ENCODE data around the gene EIF1. TPM values are rescaled to one million over a fixed set of nuclear protein-coding genes. Genes with fewer than 3 reads are reported as not detected.
"Not testable (repeated sequence)": the region's sequence is repeated elsewhere in the genome, so short reads cannot be mapped to it uniquely, and the experiment has no call there.

The EIF1 gene
- total RNA-seq, 2 donors from 2014 or later = 596 to 603 TPM

DNA sequence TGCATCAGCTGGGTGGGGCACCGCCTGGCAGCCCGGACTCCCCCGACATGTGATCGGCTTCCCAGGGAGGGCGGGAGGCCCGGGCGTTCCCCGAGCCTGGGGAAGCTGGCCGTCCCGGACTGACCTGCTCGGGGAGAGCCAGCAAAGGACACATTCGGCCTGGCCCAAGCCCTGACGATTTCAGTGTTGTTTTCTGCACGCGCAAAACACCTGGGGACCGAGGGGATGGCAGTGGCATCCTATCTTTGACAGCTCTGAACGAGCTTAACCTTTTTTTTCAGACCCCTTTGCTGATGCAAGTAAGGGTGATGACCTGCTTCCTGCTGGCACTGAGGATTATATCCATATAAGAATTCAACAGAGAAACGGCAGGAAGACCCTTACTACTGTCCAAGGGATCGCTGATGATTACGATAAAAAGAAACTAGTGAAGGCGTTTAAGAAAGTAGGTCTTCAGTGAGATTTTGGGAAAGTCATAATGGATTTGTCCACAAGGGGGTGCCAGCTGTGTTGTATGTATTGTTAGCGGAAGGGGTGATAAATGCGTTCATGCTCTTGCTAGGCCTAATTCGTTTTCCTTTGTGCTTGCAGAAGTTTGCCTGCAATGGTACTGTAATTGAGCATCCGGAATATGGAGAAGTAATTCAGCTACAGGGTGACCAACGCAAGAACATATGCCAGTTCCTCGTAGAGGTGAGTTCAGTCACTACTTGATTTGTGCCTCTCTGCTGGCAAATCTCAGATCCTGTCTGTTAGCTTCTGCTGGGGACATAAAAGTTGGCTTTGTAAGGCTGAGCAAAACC lies 1.0 kb downstream of the EIF1 start:
- ATAC-seq = no peak
- intact Hi-C loops (cut with DNase I, micrococcal nuclease) = no loop called here
- peak; percentile 40 to 44 for DNase-seq

DNA sequence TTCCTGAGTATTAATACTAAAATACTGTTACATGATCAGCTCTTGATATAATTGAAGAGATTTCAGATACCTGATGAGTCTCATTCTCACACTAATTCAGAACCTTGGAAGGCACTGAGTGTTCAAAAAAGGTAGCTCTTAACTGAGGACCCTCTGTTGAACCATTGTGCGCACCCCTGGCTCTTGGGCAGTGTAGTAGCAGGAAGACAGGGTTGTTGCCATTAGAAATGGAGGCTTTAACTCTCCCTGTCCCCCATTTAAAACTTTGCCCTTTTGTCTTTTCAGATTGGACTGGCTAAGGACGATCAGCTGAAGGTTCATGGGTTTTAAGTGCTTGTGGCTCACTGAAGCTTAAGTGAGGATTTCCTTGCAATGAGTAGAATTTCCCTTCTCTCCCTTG lies 1.8 kb downstream of the EIF1 start:
- no peak for DNase-seq
- intact Hi-C loops (cut with DNase I, micrococcal nuclease) = no loop called here

DNA sequence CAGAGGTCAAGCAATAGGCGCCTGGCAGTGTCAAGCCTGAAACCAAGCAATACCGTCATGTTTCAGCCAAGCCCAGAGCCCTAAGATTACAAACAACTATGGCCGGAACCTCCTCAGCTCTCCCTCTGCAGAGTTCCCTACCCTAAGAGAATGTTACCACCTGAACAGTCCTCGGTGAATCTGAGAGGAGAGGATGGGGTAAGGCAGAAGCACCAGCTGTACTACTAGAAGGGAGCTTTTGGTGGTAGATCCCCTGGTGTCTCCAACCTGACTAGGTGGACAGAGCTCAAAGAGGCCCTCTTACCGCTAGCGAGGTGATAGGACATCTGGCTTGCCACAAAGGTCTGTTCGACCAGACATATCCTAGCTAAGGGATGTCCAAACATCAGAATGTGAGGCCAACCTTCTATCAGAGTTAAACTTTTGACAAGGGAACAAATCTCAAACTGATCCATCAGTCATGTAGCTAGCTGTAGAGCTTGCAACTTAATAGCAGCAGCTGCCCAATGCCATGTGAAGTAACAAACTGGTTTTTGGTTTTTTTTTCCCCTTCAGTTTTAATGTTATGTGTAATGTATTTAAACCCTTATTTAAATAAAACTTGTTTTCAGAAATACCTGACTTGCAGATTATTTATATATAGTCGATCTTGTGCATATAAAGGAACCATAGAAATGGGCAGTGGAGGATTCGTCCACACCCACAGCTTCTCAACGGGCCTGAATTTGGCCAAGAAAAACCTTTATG lies 2.5 kb downstream of the EIF1 start:
- no peak for ATAC-seq
- intact Hi-C loops (cut with DNase I, micrococcal nuclease) = no loop called here
- no peak for DNase-seq

More for the DNA sequence above, 1.8 kb downstream of the EIF1 start:
- no peak for ATAC-seq

DNA sequence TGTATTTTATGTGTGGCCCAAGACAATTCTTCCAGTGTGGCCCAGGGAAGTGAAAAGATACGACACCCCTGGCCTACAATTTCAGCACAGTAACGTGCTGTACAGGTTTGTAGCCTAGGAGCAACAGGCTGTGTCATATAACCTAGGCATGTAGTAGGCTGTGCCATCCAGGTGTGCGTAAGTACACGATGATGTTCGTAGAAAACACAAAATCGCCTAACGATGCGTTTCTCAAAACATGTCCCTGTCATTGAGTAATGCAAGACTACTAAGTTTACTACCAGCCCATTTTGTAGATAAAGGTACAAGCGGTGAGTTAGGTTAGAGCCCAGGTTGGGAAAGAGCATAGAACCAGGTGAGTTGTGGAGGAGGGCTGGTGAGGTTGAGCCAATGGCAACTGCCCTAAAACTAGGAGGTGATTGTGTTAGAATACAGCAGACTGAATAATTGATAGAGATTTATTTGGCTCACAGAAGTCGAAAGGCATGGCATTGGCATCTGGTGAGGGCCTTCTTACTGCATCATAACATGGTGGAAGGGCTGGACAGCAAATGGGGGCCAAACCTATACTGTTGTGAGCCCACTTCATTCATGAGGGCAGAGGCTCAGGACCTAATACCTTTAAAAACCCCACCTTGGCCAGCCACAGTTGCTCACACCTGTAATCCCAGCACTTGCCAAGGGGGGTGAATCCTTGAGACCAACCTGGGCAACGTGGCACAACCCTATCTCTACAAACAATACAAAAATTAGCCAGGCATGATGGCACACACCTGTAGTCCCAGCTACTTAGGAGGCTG lies 4.2 kb downstream of the EIF1 start:
- DNase-seq (no peak), ATAC-seq (no peak)
- intact Hi-C loops (cut with DNase I, micrococcal nuclease) = no loop called here

DNA sequence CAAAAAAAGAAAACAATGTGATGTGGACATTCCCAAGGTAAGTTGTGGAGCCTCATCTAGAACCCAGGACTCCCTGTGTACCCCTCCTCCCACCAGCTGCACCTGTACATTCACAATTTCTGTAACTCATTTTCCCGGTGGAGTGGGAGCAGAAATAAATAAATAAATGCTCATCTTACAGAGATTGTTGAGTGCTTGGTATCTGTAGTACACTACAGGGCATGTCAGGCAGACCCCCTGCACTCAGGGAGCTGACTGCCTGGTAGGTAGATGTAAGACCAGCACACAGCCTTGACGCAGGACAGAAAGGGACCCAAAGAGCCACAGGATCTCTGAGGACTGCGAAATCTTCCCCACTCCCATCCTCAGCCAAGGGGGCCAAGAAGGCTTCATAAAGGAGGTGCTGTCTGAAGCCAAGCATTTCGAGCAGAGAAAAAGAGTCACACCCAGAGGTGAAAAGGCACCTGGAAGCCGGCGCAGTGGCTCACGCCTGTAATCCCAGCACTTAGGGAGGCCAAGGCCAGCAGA lies 6.5 kb downstream of the EIF1 start:
- DNase-seq (no peak), ATAC-seq (peak; percentile 9)
- intact Hi-C loops (cut with DNase I, micrococcal nuclease) = no loop called here

DNA sequence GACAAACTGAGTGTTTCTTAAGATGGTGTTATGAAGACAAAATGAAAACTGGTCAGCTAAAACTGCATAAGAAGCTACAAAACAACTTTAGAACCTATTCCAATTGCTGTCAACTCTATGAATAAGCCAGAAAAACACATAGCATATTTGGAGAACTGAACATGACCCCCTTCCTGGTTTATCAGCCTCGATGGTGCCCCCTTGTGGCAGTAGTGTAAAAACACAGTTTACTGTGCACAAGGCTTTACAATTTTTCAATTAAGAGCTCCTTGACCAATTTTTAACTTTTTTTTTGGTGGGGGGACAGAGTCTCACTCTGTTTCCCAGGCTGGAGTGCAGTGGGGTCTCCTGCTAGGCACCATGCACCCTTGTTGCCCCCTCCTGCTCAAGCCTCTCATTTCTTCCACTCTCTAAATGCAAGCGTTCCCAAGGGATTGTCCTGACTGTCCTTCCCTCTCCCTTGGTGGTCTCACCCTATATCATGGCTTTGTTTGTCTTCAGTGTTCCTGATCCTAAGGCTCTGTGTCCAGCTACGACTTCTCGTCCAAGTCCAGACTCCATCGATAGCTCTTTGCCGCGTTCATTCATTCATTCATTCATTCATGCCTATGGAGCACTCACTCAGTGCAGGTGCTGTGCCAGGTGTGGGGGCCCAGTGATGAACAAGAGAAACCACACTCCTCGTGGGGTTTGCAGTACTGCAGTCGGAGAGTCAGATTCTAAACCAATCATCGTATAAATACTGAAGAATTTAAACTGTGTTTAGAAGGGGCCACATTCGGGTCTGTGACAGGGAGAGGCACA lies 7.5 kb downstream of the EIF1 start:
- intact Hi-C loops (cut with DNase I, micrococcal nuclease) = no loop called here
- DNase-seq (peak; percentile 39 to 54), ATAC-seq (peak; percentile 35)

DNA sequence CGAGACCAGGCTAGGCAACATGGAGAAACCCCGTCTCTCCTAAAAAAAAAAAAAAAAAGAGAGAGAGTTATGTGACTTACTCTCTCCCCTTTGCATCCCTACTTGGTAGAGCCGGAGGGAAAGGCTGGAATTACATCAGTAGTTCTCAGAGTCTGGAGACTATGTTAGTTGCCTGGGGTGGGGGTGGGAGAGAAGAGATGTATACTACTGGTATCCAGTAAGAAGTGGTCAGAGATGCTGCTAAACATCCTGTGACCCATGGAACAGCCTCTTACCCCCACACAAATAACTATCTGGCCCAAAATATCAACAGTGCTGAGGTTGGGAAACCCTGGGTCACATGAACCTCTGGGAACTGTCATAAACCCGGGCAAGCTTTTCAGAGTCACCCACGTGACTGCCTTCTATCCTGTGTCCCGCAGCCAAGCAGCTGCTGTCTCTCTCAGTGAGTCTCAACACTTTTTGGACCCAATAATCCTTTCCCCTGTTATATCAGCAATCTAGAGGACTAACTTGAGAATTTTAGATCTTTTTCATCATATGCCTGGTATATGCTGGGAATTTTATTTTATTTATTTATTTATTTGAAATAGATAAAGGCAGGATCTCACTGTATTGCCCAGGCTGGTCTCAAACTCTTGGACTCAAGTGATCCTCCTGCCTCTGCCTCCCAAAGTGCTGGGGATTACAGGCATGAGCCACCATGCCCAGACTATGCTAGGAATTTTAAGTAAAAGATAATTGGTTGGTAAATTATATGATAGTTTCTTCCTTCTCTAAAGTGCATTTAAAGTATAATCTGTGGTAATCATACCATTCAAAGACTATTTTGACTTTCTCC lies 8.7 kb downstream of the EIF1 start:
- DNase-seq (peak; percentile 47 to 70), ATAC-seq (peak; percentile 72)
- intact Hi-C loops (cut with DNase I, micrococcal nuclease) = no loop called here

DNA sequence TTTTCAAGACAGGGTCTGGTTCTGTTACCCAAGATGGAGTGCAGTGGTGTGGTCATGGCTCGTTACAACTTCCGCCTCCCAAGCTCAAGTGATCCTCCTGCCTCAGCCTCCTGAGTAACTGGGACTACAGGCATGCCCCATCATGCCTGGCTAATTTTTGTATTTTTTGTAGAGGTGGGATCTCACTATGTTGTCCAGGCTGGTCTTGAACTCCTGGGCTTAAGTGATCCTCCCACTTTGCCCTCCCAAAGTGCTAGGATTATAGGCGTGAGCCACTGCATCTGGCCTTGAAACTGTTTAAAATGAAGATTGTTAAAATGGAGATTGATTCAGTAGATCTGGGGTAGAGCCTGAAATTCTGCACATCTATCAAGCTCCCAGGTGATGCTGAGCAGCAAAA lies 12.2 kb downstream of the EIF1 start:
- DNase-seq; ATAC-seq; intact Hi-C loops (cut with DNase I, micrococcal nuclease): not testable (repeated sequence)

DNA sequence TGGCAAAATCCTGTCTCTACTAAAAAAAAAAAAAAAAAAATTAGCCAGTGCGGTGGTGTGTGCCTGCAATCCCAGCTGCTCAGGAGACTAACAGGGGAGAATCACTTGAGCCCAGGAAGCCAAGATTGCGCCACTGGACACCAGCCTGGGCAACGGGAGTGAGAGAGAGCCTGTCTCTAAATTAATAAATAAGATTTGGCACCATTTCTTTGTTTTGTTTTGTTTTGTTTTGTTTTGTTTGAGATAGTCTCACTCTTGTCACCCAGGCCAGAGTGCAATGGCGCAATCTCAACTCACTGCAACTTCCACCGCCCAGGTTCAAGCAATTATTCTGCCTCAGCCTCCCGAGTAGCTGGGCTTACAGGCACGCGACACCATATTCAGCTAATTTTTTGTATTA lies 14.0 kb downstream of the EIF1 start:
- DNase-seq (no peak), ATAC-seq (no peak)
- intact Hi-C loops (cut with DNase I, micrococcal nuclease) = no loop called here

DNA sequence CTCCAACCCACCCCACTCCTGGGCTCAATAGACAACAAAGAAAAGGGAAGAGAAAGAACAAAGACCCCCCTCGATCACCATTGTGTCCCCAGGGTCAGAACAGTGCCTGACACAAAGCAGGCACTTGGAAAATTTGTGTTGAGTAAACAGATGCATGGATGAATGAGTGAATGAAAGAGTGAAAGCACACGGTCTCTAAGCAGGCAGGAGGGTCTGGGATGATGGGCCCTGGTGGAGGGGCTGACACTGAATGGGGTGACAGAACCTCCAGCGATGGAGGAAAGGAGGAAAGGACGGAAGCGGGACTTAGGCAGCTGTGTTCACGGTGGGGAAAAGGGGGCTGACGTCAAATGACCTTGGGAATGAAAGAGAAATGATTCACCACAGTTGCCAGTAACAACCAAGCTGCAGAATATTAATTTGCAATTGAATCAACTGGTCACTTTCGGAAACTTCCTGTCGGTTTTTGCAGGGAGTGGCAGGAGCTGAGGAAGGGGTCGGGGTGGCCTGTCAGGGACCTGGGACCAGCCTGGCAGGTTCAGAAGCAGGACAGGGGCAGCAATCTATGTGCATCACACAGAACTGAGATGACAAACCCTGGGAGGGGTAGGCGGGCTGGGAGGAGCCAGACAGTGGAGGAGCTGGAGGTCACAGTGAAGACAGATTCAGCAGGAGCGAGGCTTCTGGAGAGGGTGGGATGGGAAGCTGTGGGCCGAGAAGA lies 16.7 kb downstream of the EIF1 start:
- no peak for DNase-seq
- intact Hi-C loops (cut with DNase I, micrococcal nuclease) = no loop called here
- no peak for ATAC-seq

DNA sequence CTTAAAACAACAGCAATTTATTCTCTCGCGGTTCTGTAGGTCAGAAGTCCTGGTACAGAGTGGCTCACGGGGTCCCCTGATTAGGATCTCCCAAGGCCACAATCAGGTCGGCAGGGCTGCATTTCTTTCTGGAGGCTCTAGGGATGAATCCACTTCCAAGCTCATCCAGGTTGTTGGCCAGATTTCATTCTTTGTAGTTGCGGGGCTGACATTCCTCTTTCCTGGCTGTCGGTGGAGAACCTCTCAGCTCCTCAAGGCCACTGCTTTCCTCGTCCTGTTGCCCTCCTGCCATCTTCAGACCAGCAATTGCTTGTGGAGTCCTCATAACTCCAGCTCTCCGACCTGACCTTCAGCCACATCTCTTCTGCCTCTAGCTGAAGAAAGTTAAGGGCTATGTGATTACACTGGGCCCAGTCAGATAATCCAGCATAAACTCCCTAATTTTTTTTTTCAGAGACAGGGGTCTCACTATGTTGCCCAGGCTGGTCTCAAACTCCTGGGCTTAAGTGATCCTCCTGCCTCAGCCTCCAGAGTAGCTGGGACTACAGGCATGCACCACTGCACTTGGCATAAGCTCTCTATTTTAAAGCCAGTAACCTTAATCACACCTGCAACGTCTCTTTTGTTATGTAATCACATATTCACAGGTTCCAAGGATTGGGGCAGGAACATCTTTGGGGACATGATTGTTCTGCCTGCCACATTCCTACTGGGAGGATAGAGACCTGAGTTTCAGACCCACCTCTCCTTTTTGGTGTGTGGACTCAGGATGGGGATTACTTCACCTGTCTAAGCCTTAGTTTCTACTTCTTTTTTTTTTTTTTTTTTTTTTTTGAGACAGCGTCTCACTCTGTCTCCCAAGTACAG lies 19.4 kb downstream of the EIF1 start:
- intact Hi-C loops (cut with DNase I, micrococcal nuclease) = no loop called here
- DNase-seq (no peak), ATAC-seq (no peak)

DNA sequence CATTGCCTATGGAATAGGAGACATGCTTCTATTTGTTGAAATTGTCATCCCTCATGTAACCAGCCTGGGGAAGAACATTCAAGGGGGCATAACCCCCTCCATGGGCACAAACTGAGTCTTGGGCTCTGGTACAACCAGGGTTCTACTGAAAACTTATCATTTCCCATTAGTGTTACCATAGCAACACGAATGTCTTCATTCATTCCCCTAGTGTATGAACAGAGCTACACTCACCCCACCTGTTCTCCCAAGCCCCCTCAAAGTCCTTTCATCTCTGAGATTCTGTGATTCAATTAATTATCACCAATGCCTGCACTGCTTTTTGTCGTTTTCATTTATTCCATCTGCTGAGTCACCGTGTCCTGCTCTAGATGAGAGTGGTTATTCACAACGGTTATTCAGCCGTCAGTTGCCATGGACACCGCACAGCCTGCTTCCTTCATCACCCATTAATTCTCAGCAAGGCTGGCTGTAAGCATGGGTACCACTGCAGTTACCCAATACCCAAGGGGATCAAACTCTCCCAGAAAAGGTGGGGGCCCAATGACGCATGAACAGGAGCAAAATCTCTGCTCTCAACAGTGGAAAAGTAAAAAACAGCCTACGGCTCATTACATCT lies 21.9 kb downstream of the EIF1 start:
- intact Hi-C loops (cut with DNase I, micrococcal nuclease) = no loop called here
- DNase-seq (no peak), ATAC-seq (no peak)

DNA sequence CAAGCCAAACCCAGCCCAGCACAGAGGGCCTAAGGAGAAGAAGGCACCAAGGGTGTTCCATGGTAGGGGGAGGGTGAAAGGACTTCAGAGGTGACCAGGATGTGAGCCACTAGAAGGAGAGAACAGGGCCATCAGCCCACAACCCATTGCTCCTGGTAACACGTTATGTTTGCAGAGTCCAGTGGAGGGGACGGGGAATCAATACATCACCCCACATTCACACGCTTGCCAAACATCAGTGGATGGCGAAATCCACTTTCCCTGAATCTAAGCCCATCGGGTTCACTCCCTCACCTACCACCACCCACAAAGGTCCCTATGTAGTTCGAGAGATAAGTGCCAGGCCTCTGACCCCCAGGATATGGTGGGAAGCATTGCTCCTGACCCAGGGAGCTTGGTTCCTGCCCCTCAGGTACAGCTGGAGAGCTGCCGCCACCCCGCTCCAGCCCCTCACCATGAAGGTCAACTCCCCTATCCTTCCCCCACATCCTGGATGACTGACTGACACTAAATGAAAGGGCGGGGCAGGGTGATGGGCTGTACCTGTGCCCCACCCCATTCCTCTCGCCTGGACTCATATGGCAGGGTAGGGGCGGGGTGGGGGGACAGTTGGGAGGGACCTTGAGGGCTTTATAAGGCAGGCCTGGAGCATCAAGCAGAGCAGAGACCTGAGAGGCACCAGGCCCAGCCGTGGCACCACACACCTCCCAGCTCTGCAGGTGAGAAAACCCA lies 23.1 kb downstream of the EIF1 start, which contains the start of gene GAST:
Gene GAST (plus strand): TSS at position 663 of the 732 bp plus-strand sequence. CDS start 3,106 bp downstream, outside the sequence.
- ATAC-seq (no peak), DNase-seq (no peak)
- intact Hi-C loops (cut with DNase I, micrococcal nuclease) = no loop called here

DNA sequence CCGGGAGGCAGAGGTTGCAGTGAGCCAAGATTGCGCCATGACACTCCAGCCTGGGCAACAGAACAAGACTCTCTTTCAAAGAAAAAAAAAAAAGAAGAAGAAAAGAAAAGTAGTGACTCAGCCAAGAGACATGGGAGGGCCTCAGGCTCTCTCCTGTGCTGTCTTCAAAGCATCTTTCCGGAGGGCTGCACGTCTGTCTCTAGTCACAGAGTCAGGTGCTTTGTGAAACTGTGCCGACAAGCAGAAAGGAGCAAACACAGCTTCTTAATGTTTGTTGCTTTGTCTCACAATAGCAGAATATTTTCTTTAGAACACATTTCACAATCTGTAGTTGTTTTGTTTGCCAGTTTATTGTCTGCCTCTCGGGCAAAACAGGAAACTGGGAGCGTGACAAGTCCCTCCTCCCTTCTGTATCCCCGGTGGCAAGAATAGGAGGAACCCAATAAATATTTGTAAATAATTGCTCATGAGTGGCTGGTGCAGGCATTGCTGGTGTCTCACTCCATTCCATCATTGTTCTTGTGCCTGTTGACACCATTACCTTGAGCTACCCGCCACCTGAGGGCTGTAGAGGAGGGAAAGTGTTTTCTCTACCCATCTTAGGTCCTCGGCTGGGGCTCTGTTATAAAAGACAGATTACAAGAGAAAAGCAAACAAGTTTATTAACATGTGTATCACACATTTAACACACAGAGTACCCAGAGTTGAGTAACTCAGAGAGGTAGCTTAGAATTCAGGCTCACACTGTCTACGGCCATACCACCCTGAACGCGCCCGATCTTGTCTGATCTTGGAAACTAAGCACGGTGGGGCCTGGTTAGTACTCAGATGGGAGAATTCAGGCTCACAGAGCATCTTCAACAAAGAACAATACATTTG lies 29.0 kb downstream of the EIF1 start:
- intact Hi-C loops (cut with DNase I, micrococcal nuclease) = no loop called here
- no peak for DNase-seq
- no peak for ATAC-seq
